ENCODE data around the gene PDK2. TPM values are rescaled to one million over a fixed set of nuclear protein-coding genes. Genes with fewer than 3 reads are reported as not detected.

The PDK2 gene
- total and polyA plus RNA-seq, 2 of the 4 experiments (the other 2 are of a cell fraction), result 26.7 to 104 TPM

DNA sequence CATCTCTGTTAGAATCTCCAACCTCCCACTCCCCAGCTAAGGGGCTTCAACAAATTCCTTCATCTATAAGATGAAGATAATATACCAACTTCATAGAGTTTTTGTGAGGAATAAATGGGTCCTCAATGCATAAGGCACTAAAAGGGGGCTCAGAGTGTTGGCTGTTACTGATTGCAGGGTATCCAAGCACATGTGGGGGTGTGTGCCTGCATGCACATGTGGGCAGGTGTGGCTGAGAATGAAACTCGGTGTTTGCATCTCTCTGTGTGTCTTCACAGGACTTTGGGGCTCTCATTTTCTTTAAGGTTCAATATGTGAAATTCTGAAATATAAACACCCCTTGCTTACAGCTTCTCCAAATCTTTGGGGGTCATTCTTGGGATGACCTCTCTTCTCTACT lies 59.5 kb downstream of the PDK2 start:
- Histone ChIP-seq H3K9ac (ENCODE audit: low read depth, low read length) (0 out of 2 replicates have a peak overlapping the region, but pooled peaks have one; percentile 41), H2BK15ac (ENCODE audit: low read depth, low read length) (0 out of 3 replicates have a peak overlapping the region, but pooled peaks have one; percentile 10), H2BK5ac (ENCODE audit: low read depth, low read length, poor library complexity, severe bottlenecking) (no peak overlapping the region), H3K23ac (ENCODE audit: low read depth, low read length) (no peak overlapping the region), H4K5ac (ENCODE audit: low read depth, low read length) (no peak overlapping the region), H3K4me3 (ENCODE audit: insufficient read depth, low read depth, low read length) (no peak overlapping the region), H2BK20ac (ENCODE audit: low read depth, low read length) (no peak overlapping the region), H3K36me3 (ENCODE audit: control insufficient read depth, insufficient read depth, low read length) (no peaks in the 10 kb centered on the region), H2AK9ac (replicated peaks; ENCODE audit: low read depth, low read length, poor library complexity) (no peak overlapping the region), H4K20me1 (ENCODE audit: insufficient read depth, low read length) (no peaks in the 10 kb centered on the region), H3K27ac (ENCODE audit: insufficient read depth, low read length) (peak overlapping the region; percentile 70; the same call in 1 of the 2 replicates), H4K8ac (ENCODE audit: low read depth in 2 of 2, low read length in 2 of 2) (peak overlapping the region in 1 of 2 experiments; percentile 25; a peak in 1 of 4 replicates), H3K4ac (ENCODE audit: low read depth, low read length) (peak overlapping the region; percentile 3; the same call in 1 of the 2 replicates), H3K14ac (replicated peaks; ENCODE audit: low read depth, low read length) (0 out of 2 replicates have a peak overlapping the region, but pooled peaks have one; percentile 16), H3K9me1 (ENCODE audit: insufficient read depth, low read length) (peaks cover 4% of the 10 kb centered on the region; the same call in 1 of the 2 replicates), H2AK5ac (ENCODE audit: low read depth, low read length) (peak overlapping the region; percentile 58), H3K18ac (ENCODE audit: low read depth, low read length) (no peak overlapping the region), H4K91ac (ENCODE audit: insufficient read depth, low read depth, low read length) (no peak overlapping the region; the same call in 1 of the 2 replicates), H3K79me1 (ENCODE audit: low read depth in 1 of 2, low read length in 2 of 2) (peaks cover 0 to 23% of the 10 kb centered on the region in 2 experiments; a peak in 2 of 4 replicates), H2BK120ac (ENCODE audit: low read depth, low read length) (no peak overlapping the region), H3K4me2 (ENCODE audit: low read depth, low read length) (peak overlapping the region; percentile 21; the same call in 1 of the 2 replicates), H3K4me1 (ENCODE audit: control insufficient read depth, insufficient read depth, low read length) (peaks cover 9% of the 10 kb centered on the region), H3K27me3 (ENCODE audit: control insufficient read depth, insufficient read depth, low read length) (no peaks in the 10 kb centered on the region), H2AFZ (replicated peaks; ENCODE audit: low read length, poor library complexity) (no peak overlapping the region), H3K9me3 (ENCODE audit: control insufficient read depth, insufficient read depth, low read length) (no peaks in the 10 kb centered on the region), H3K56ac (ENCODE audit: extremely low read depth, insufficient read depth, low read length) (no peak overlapping the region)
- in situ Hi-C loops (cut with MboI; ENCODE audit: low sequenced_read_pairs), result no loop called here
- no peak for DNase-seq
- ATAC-seq (ENCODE audit: low read depth), result no peak
- TF ChIP-seq RAD21 (IDR thresholded peaks at IDR 0.05; ENCODE audit: low read length), result no peak
- TF ChIP-seq, protein P1, sequence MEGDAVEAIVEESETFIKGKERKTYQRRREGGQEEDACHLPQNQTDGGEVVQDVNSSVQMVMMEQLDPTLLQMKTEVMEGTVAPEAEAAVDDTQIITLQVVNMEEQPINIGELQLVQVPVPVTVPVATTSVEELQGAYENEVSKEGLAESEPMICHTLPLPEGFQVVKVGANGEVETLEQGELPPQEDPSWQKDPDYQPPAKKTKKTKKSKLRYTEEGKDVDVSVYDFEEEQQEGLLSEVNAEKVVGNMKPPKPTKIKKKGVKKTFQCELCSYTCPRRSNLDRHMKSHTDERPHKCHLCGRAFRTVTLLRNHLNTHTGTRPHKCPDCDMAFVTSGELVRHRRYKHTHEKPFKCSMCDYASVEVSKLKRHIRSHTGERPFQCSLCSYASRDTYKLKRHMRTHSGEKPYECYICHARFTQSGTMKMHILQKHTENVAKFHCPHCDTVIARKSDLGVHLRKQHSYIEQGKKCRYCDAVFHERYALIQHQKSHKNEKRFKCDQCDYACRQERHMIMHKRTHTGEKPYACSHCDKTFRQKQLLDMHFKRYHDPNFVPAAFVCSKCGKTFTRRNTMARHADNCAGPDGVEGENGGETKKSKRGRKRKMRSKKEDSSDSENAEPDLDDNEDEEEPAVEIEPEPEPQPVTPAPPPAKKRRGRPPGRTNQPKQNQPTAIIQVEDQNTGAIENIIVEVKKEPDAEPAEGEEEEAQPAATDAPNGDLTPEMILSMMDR (conservative IDR thresholded peaks at IDR 0.05; ENCODE audit: low read depth, low read length), result no peak
- no peak for TF ChIP-seq SMC3 (IDR thresholded peaks at IDR 0.05; ENCODE audit: low read depth, low read length)
- no peak for TF ChIP-seq MAFK (IDR thresholded peaks at IDR 0.05; ENCODE audit: low read depth, low read length)
- TF ChIP-seq, protein P2, sequence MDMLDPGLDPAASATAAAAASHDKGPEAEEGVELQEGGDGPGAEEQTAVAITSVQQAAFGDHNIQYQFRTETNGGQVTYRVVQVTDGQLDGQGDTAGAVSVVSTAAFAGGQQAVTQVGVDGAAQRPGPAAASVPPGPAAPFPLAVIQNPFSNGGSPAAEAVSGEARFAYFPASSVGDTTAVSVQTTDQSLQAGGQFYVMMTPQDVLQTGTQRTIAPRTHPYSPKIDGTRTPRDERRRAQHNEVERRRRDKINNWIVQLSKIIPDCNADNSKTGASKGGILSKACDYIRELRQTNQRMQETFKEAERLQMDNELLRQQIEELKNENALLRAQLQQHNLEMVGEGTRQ (IDR thresholded peaks at IDR 0.05; ENCODE audit: low read depth, low read length), result no peak
- TF ChIP-seq CEBPB (IDR thresholded peaks at IDR 0.05; ENCODE audit: low read depth, low read length), result no peak
- TF ChIP-seq FOS (IDR thresholded peaks at IDR 0.05; ENCODE audit: low read depth, low read length), result no peak
- TF ChIP-seq POLR2A (IDR thresholded peaks at IDR 0.05; ENCODE audit: low read depth, low read length), result no peak
- TF ChIP-seq RFX5 (IDR thresholded peaks at IDR 0.05; ENCODE audit: low read depth, low read length), result no peak
- TF ChIP-seq RCOR1 (IDR thresholded peaks at IDR 0.05; ENCODE audit: insufficient replicate concordance, low read length), result no peak
- TF ChIP-seq MAZ (IDR thresholded peaks at IDR 0.05; ENCODE audit: borderline replicate concordance, low read depth, low read length), result no peak
- TF ChIP-seq NFE2L2 (IDR thresholded peaks at IDR 0.05; ENCODE audit: low read depth, low read length), result no peak
- intact Hi-C loops (cut with micrococcal nuclease), result no loop called here
- no CpG with 5 or more reads among the region's 1 CpG for WGBS, 2 experiments (ENCODE audit: extremely low coverage in 2 of 2, insufficient read length in 1 of 2)
- POLR2A ChIA-PET (ENCODE audit: unreplicated experiment), result no interaction called here
- no TSS peak for BruUV-seq (replicated peaks)
- dilution Hi-C loops (cut with HindIII; ENCODE audit: low sequenced_read_pairs, unreplicated experiment), result no loop called here
- CTCF ChIA-PET, result no interaction called here
